BE2C (cell line): ENCODE data around the gene PLIN1.

Experiments used
- DNase-seq: peaks from one replicate; pipeline ENCODE4 v3.0.0-alpha.2; 2020
- H3K27me3 ChIP-seq: fragments of 250-450 bp; sonication (Bioruptor Pico); 2 replicates; pipeline ENCODE4 v1.5.1; 2020; ENCODE audit warnings: mild to moderate bottlenecking
- H3K36me3 ChIP-seq: fragments of 250-450 bp; sonication (Bioruptor Pico); 2 replicates; pipeline ENCODE4 v1.5.1; 2020; ENCODE audit warnings: mild to moderate bottlenecking
- H3K4me1 ChIP-seq: fragments of 250-450 bp; sonication (Bioruptor Pico); 2 replicates; pipeline ENCODE4 v1.5.1; 2020
- H3K4me3 ChIP-seq: 2 replicates; pipeline ENCODE4 v1.5.1; 2011; ENCODE audit warnings: low read depth, low read length
- H3K9me3 ChIP-seq: fragments of 250-450 bp; sonication (Bioruptor Pico); 2 replicates; pipeline ENCODE4 v1.5.1; 2020
- CTCF ChIP-seq: IDR thresholded peaks from 2 replicates; pipeline ENCODE4 v1.5.1; 2012; ENCODE audit warnings: mild to moderate bottlenecking, low read depth, low read length

PLIN1 gene

GRCh38 chr15:89669309-89669865, 9.8 kb downstream of the PLIN1 start:
- no peak overlapping the region for H3K4me3 ChIP-seq
- no peak for TF ChIP-seq CTCF
- H3K36me3 ChIP-seq = no peaks in the 10 kb centered on the region
- H3K27me3 ChIP-seq = no peaks in the 10 kb centered on the region
- no peaks in the 10 kb centered on the region for H3K9me3 ChIP-seq
- peaks cover 17% of the 10 kb centered on the region for H3K4me1 ChIP-seq
- DNase-seq = no peak

- no peak for DNase-seq
- H3K4me3 ChIP-seq = no peak overlapping the region
- H3K36me3 ChIP-seq = no peaks in the 10 kb centered on the region
- no peaks in the 10 kb centered on the region for H3K27me3 ChIP-seq
- H3K9me3 ChIP-seq = no peaks in the 10 kb centered on the region
- TF ChIP-seq CTCF = no peak
- H3K4me1 ChIP-seq = peaks cover 8% of the 10 kb centered on the region
These were observed 11.0 kb downstream of the PLIN1 start for GRCh38 chr15:89668171-89668570.

GRCh38 chr15:89667706-89667960, 11.5 kb downstream of the PLIN1 start:
- no peak for DNase-seq
- no peaks in the 10 kb centered on the region for H3K36me3 ChIP-seq
- H3K4me3 ChIP-seq = no peak overlapping the region
- H3K4me1 ChIP-seq = peaks cover 3% of the 10 kb centered on the region
- no peak for TF ChIP-seq CTCF
- no peaks in the 10 kb centered on the region for H3K9me3 ChIP-seq
- H3K27me3 ChIP-seq = no peaks in the 10 kb centered on the region

GRCh38 chr15:89666858-89667705, 12.1 kb downstream of the PLIN1 start:
- no peak for TF ChIP-seq CTCF
- H3K27me3 ChIP-seq = no peaks in the 10 kb centered on the region
- no peak overlapping the region for H3K4me3 ChIP-seq
- no peaks in the 10 kb centered on the region for H3K4me1 ChIP-seq
- peak; percentile 8 for DNase-seq
- H3K36me3 ChIP-seq = no peaks in the 10 kb centered on the region
- H3K9me3 ChIP-seq = no peaks in the 10 kb centered on the region

GRCh38 chr15:89666184-89666857, 12.8 kb downstream of the PLIN1 start:
- TF ChIP-seq CTCF = no peak
- H3K27me3 ChIP-seq = no peaks in the 10 kb centered on the region
- DNase-seq = peak; percentile 21

More at GRCh38 chr15:89666184-89666857, 12.8 kb downstream of the PLIN1 start:
- Histone ChIP-seq H3K36me3 (no peaks in the 10 kb centered on the region), H3K9me3 (no peaks in the 10 kb centered on the region), H3K4me3 (peak overlapping the region; percentile 55), H3K4me1 (no peaks in the 10 kb centered on the region)
